ENCODE measurements around the gene CDKN2AIP.

The CDKN2AIP gene

DNA sequence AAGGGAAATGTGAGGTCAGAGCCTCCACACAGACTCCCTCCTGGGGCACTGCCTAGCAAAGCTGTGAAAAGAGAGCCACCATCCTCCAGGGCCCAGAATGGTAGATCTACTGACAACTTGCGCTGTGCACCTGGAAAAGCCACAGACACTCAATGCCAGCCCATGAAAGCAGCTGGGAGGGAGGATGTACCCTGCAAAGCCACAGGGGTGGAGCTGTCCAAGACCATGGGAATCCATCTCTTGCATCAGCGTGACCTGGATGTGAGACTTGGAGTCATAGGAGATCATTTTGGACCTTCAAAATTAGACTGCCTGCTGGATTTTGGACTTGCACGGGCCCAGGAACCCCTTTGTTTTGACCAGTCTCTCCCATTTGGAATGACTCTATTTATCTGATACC lies 22.8 kb downstream of the CDKN2AIP start:
- no peak for DNase-seq (ENCODE audit: low read depth)
- TF ChIP-seq, protein P1, sequence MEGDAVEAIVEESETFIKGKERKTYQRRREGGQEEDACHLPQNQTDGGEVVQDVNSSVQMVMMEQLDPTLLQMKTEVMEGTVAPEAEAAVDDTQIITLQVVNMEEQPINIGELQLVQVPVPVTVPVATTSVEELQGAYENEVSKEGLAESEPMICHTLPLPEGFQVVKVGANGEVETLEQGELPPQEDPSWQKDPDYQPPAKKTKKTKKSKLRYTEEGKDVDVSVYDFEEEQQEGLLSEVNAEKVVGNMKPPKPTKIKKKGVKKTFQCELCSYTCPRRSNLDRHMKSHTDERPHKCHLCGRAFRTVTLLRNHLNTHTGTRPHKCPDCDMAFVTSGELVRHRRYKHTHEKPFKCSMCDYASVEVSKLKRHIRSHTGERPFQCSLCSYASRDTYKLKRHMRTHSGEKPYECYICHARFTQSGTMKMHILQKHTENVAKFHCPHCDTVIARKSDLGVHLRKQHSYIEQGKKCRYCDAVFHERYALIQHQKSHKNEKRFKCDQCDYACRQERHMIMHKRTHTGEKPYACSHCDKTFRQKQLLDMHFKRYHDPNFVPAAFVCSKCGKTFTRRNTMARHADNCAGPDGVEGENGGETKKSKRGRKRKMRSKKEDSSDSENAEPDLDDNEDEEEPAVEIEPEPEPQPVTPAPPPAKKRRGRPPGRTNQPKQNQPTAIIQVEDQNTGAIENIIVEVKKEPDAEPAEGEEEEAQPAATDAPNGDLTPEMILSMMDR (IDR thresholded peaks at IDR 0.05; ENCODE audit: insufficient read depth, low read depth, low read length, missing control alignments), result no peak
- H3K4me3 ChIP-seq (ENCODE audit: low read length), result no peak overlapping the region

DNA sequence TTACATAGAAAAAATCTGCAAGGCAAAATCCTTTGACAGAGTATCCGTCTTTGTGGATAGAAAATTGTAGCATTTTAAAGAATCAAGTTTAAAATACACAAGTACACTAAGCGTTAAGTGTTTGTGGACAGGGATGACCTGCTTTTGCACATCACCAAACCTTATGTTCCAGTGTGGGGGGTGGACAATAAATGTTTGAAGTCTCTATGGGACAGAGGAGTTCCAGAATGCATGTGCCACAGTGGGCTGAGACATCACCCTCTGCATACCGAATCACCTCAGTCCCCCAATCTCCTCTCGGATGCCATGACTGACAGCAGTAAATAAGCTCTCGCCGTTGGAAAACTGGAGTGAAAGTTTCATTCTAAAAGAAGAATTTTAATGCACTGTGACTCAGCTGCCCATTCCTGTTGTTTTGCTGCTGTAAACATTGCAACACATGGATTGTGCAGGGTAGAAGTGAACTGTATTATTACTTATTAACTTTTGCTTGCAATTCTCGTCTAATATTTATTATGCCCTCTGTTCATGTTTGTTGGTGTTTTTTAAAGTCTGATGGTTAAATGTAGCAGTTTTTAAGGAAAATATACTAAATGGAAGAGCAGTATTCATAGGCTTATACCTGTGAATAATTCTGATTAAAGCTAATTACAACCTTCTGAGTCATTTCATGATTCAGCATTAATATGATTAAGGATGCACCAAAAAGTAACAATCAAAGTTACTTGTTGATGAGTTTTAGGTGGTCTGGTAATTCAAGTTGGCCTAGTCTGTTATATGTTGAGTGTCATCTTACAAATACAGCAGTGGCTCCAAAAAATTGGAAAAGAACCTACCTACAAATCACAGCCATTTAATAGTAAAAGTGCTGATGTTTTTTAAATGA lies 24.0 kb downstream of the CDKN2AIP start:
- TF ChIP-seq, protein P1 (IDR thresholded peaks at IDR 0.05; ENCODE audit: insufficient read depth, low read depth, low read length, missing control alignments), result no peak
- peak; percentile 77 for DNase-seq (ENCODE audit: low read depth)
- no peak overlapping the region for H3K4me3 ChIP-seq (ENCODE audit: low read length)

DNA sequence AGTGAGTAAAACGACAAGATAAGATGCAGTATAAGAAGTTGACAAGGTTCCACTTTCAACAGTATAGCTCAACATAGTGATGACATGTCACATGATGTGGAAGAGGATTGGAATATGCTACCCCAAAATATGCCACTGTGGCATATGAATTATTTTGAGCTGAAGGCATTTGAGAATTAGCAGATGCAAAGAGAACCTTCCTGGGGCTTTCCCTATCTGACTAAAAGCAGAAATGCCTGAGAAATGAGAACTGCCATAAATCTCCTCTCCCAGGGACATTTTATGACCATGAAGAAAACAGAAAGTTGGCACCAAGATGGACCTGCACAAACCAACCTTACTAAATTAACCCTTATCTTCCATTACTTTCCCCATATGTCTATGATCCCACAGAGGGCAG lies 24.8 kb downstream of the CDKN2AIP start:
- TF ChIP-seq, protein P1 (IDR thresholded peaks at IDR 0.05; ENCODE audit: insufficient read depth, low read depth, low read length, missing control alignments), result no peak
- H3K4me3 ChIP-seq (ENCODE audit: low read length), result no peak overlapping the region
- no peak for DNase-seq (ENCODE audit: low read depth)

DNA sequence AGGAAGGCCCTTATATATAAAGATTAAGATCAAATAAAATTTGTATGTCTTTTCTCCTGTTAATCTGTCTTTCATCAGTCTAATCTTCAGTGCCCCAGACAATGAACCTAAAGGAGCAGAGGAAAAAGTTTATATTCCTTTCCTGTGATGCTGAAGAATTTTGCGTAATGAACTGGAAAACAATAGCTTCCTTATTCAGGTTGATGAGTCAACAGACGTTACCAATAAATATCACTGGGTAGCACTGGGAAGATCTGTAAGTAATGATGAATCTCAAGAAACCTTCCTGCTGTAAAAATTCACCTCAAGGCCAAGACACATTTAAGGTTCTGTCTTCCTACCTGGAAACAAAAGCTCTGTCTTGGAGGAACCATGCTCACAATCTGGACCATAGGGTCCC lies 25.5 kb downstream of the CDKN2AIP start:
- TF ChIP-seq, protein P1 (IDR thresholded peaks at IDR 0.05; ENCODE audit: insufficient read depth, low read depth, low read length, missing control alignments), result no peak
- no peak overlapping the region for H3K4me3 ChIP-seq (ENCODE audit: low read length)
- peak; percentile 83 for DNase-seq (ENCODE audit: low read depth)

DNA sequence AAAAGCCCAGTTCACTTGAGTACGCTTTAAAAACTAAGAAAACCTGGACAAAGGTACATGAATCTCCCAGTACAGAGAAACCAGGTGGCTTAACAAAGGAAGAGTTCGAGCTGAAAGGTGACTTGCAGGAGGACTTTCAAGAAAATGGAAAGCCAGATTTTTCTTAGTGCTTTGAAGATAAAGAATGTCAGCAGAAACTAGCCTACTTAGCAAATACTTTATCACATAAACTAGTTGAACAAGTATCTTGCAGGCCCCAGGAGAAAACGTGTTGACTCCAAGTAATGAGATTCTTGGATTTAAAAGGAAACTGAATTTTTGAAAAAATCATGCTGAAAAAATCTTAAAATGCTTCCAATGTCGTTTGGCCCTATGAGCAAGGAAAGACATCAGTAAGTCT lies 26.4 kb downstream of the CDKN2AIP start:
- H3K4me3 ChIP-seq (ENCODE audit: low read length), result no peak overlapping the region
- TF ChIP-seq, protein P1 (IDR thresholded peaks at IDR 0.05; ENCODE audit: insufficient read depth, low read depth, low read length, missing control alignments), result no peak
- DNase-seq (ENCODE audit: low read depth), result no peak

DNA sequence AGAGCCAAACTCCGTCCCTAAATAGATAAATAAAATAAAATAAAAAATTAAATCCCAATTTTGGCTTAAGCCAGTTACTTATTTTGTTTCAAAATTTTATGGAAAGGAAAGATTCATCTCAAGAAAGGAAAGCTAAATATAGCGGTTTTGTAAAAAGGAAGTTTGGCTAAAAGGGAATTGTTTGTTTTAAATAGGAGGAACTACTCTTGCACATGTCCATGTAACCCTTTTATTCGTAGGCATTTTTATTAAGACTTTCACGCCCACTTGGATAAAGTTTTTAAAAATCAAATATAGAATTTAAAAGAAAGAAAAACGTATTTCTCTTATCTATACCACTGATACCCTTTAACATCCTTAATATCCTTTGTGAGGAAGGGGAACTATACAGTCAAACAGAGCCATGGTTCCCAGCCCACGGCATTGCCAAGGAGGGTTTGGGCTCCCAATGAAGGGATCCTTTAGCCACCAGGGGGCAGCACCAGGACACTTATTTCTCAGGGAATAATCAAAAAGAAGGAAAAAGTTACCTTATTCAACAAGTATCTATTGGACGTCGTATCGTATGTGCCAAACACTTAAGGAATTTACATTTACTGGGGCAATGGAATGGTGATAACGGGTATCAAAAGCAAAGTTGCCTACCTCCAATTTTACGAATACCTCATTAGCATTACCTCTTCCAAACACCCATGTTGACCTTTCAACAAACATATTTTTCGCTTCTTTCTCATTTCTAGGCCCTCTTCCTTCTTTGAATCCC lies 27.7 kb downstream of the CDKN2AIP start:
- H3K4me3 ChIP-seq (ENCODE audit: low read length), result no peak overlapping the region
- DNase-seq (ENCODE audit: low read depth), result peak; percentile 77
- TF ChIP-seq, protein P1 (IDR thresholded peaks at IDR 0.05; ENCODE audit: insufficient read depth, low read depth, low read length, missing control alignments), result peak; percentile 85
